ENCODE data around the gene USP34. TPM values are rescaled to one million over a fixed set of nuclear protein-coding genes. Genes with fewer than 3 reads are reported as not detected.

The USP34 gene
- total RNA-seq, 1 donor from 2014 or later = 176 TPM

GRCh38 chr2:61144697-61145268 lies 326.1 kb downstream of the USP34 start:
- ATAC-seq (ENCODE audit: low read depth) = peak; percentile 93
- CTCF ChIA-PET = no interaction called here
- peaks cover 9% of the 10 kb centered on the region for H3K4me1 Mint-ChIP-seq
- TF ChIP-seq CTCF (IDR thresholded peaks at IDR 0.05) = no peak
- peak overlapping the region; percentile 97 for H3K27ac Mint-ChIP-seq
- peak overlapping the region; percentile 97 for H3K4me3 Mint-ChIP-seq
- intact Hi-C loops (cut with micrococcal nuclease) = loop anchor here (1.0 kb wide), 2 partner anchors 33 to 127 kb away; partner anchors contain the start of gene PEX13
- DNase-seq = peak; percentile 82
- POLR2A ChIA-PET = interaction anchor here (0.9 to 3.2 kb wide), 11 partner anchors 10 to 743 kb away, joined by 3 to 29 read pairs (median 5); partner anchors contain the start of genes PAPOLG, PEX13, SANBR and XPO1
- peaks cover 16% of the 10 kb centered on the region for H3K36me3 Mint-ChIP-seq (ENCODE audit: low read depth)
- no peaks in the 10 kb centered on the region for H3K9me3 Mint-ChIP-seq
- H3K27me3 Mint-ChIP-seq = no peaks in the 10 kb centered on the region

GRCh38 chr2:61141151-61141550 lies 329.7 kb downstream of the USP34 start:
- no peak overlapping the region for H3K27ac Mint-ChIP-seq
- CTCF ChIA-PET = no interaction called here
- no peak for ATAC-seq (ENCODE audit: low read depth)
- H3K36me3 Mint-ChIP-seq (ENCODE audit: low read depth) = peaks cover 4% of the 10 kb centered on the region
- H3K4me1 Mint-ChIP-seq = peaks cover 9% of the 10 kb centered on the region
- no peaks in the 10 kb centered on the region for H3K27me3 Mint-ChIP-seq
- H3K4me3 Mint-ChIP-seq = no peak overlapping the region
- POLR2A ChIA-PET = interaction anchor here (0.6 kb wide), 1 partner anchor 11 kb away, joined by 4 read pairs; no protein-coding TSS in a partner anchor
- intact Hi-C loops (cut with micrococcal nuclease) = no loop called here
- TF ChIP-seq CTCF (IDR thresholded peaks at IDR 0.05) = no peak
- no peaks in the 10 kb centered on the region for H3K9me3 Mint-ChIP-seq
- no peak for DNase-seq

- H3K4me3 Mint-ChIP-seq = no peak overlapping the region
- no peak overlapping the region for H3K27ac Mint-ChIP-seq
- DNase-seq (no peak), ATAC-seq (ENCODE audit: low read depth) (no peak)
- ChIA-PET CTCF (no interaction called here), POLR2A (interaction anchor here (0.6 kb wide), 1 partner anchor 231 kb away, joined by 4 read pairs; no protein-coding TSS in a partner anchor)
- TF ChIP-seq CTCF (IDR thresholded peaks at IDR 0.05) = no peak
- H3K27me3 Mint-ChIP-seq = no peaks in the 10 kb centered on the region
- intact Hi-C loops (cut with micrococcal nuclease) = no loop called here
- H3K4me1 Mint-ChIP-seq = no peaks in the 10 kb centered on the region
- H3K9me3 Mint-ChIP-seq = no peaks in the 10 kb centered on the region
- no peaks in the 10 kb centered on the region for H3K36me3 Mint-ChIP-seq (ENCODE audit: low read depth)
These were observed 332.0 kb downstream of the USP34 start for GRCh38 chr2:61138859-61139258.

Other genes with a start within 250 kb of the USP34 start
- 183 and 217 TPM in 2 replicates for gene XPO1, start 67.3 kb upstream of the USP34 start, total RNA-seq